Measurements from ENCODE around the gene CAPN5. TPM values are rescaled to one million over a fixed set of nuclear protein-coding genes. Genes with fewer than 3 reads are reported as not detected.
"Not testable (repeated sequence)": the region's sequence is repeated elsewhere in the genome, so short reads cannot be mapped to it uniquely, and the experiment has no call there.

The CAPN5 gene
- total RNA-seq, 1 experiment from 2014 or later: 12.9 TPM

GRCh38 chr11:77042111-77042726, 24.6 kb upstream of the CAPN5 start:
- DNase-seq (ENCODE audit: low read depth): no peak

GRCh38 chr11:77044356-77044755, 22.4 kb upstream of the CAPN5 start:
- DNase-seq (ENCODE audit: low read depth): no peak

- DNase-seq (ENCODE audit: low read depth): no peak
Measured at GRCh38 chr11:77044886-77045285, 21.9 kb upstream of the CAPN5 start.

GRCh38 chr11:77046060-77046501, 20.7 kb upstream of the CAPN5 start:
- DNase-seq (ENCODE audit: low read depth): no peak

- DNase-seq (ENCODE audit: low read depth): peak; percentile 97
Measured at GRCh38 chr11:77047007-77047927, 19.5 kb upstream of the CAPN5 start.

- DNase-seq (ENCODE audit: low read depth): not testable (repeated sequence)
Measured at GRCh38 chr11:77047928-77048446, 18.8 kb upstream of the CAPN5 start.

- no peak for DNase-seq (ENCODE audit: low read depth)
Measured at GRCh38 chr11:77049026-77049425, 17.7 kb upstream of the CAPN5 start.

- DNase-seq (ENCODE audit: low read depth): no peak
Measured at GRCh38 chr11:77051511-77051910, 15.3 kb upstream of the CAPN5 start.

- no peak for DNase-seq (ENCODE audit: low read depth)
Measured at GRCh38 chr11:77052518-77052917, 14.3 kb upstream of the CAPN5 start.

GRCh38 chr11:77053217-77054015, 13.4 kb upstream of the CAPN5 start:
- no peak for DNase-seq (ENCODE audit: low read depth)

GRCh38 chr11:77054084-77054483, 12.7 kb upstream of the CAPN5 start:
- no peak for DNase-seq (ENCODE audit: low read depth)

GRCh38 chr11:77055101-77055561, 11.6 kb upstream of the CAPN5 start:
- DNase-seq (ENCODE audit: low read depth): no peak

- no peak for DNase-seq (ENCODE audit: low read depth)
Measured at GRCh38 chr11:77055913-77056312, 10.9 kb upstream of the CAPN5 start.

- no peak for DNase-seq (ENCODE audit: low read depth)
Measured at GRCh38 chr11:77056814-77057402, 9.9 kb upstream of the CAPN5 start.

- no peak for DNase-seq (ENCODE audit: low read depth)
Measured at GRCh38 chr11:77057938-77058474, 8.8 kb upstream of the CAPN5 start.

- no peak for DNase-seq (ENCODE audit: low read depth)
Measured at GRCh38 chr11:77058900-77059299, 7.9 kb upstream of the CAPN5 start.

- DNase-seq (ENCODE audit: low read depth): no peak
Measured at GRCh38 chr11:77059806-77060205, 7.0 kb upstream of the CAPN5 start.

- no peak for DNase-seq (ENCODE audit: low read depth)
Measured at GRCh38 chr11:77060234-77060633, 6.5 kb upstream of the CAPN5 start.

- not testable (repeated sequence) for DNase-seq (ENCODE audit: low read depth)
Measured at GRCh38 chr11:77061258-77061657, 5.5 kb upstream of the CAPN5 start.

- no peak for DNase-seq (ENCODE audit: low read depth)
Measured at GRCh38 chr11:77062924-77063323, 3.8 kb upstream of the CAPN5 start.

- DNase-seq (ENCODE audit: low read depth): no peak
Measured at GRCh38 chr11:77063407-77063806, 3.4 kb upstream of the CAPN5 start.
